ENCODE data around the gene PEG3. TPM values are rescaled to one million over a fixed set of nuclear protein-coding genes. Genes with fewer than 3 reads are reported as not detected.

PEG3 gene
- total and polyA plus RNA-seq, 2 experiments from 2014 or later = not detected

DNA sequence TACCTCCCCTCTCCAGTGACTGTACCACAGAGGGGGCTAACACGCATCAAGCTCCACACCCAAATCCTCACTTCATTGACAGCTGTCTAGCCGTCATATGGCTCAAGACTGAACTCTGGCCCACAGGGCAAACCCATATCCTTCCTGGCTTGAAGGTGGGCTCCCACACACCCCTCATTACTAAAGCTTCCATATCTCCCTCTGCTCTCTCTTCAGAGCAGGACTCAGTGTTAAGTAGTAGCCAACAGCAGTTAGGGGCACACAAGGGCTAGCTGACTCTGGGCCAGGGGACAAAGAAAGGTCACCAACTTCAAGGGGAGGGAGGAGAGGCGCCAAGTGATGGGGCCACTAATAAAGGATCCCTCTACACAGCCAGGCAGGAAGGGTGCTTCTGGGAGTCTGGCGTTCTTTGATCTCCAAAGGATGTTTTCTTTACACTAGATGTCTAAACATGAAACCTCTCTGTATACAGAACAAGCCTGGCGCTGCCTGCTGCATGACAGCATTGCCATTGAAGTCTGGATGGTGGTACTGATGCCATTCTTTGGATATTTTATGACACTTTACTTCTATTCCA lies 8.1 kb downstream of the PEG3 start (continued):
- TF ChIP-seq, protein P1, sequence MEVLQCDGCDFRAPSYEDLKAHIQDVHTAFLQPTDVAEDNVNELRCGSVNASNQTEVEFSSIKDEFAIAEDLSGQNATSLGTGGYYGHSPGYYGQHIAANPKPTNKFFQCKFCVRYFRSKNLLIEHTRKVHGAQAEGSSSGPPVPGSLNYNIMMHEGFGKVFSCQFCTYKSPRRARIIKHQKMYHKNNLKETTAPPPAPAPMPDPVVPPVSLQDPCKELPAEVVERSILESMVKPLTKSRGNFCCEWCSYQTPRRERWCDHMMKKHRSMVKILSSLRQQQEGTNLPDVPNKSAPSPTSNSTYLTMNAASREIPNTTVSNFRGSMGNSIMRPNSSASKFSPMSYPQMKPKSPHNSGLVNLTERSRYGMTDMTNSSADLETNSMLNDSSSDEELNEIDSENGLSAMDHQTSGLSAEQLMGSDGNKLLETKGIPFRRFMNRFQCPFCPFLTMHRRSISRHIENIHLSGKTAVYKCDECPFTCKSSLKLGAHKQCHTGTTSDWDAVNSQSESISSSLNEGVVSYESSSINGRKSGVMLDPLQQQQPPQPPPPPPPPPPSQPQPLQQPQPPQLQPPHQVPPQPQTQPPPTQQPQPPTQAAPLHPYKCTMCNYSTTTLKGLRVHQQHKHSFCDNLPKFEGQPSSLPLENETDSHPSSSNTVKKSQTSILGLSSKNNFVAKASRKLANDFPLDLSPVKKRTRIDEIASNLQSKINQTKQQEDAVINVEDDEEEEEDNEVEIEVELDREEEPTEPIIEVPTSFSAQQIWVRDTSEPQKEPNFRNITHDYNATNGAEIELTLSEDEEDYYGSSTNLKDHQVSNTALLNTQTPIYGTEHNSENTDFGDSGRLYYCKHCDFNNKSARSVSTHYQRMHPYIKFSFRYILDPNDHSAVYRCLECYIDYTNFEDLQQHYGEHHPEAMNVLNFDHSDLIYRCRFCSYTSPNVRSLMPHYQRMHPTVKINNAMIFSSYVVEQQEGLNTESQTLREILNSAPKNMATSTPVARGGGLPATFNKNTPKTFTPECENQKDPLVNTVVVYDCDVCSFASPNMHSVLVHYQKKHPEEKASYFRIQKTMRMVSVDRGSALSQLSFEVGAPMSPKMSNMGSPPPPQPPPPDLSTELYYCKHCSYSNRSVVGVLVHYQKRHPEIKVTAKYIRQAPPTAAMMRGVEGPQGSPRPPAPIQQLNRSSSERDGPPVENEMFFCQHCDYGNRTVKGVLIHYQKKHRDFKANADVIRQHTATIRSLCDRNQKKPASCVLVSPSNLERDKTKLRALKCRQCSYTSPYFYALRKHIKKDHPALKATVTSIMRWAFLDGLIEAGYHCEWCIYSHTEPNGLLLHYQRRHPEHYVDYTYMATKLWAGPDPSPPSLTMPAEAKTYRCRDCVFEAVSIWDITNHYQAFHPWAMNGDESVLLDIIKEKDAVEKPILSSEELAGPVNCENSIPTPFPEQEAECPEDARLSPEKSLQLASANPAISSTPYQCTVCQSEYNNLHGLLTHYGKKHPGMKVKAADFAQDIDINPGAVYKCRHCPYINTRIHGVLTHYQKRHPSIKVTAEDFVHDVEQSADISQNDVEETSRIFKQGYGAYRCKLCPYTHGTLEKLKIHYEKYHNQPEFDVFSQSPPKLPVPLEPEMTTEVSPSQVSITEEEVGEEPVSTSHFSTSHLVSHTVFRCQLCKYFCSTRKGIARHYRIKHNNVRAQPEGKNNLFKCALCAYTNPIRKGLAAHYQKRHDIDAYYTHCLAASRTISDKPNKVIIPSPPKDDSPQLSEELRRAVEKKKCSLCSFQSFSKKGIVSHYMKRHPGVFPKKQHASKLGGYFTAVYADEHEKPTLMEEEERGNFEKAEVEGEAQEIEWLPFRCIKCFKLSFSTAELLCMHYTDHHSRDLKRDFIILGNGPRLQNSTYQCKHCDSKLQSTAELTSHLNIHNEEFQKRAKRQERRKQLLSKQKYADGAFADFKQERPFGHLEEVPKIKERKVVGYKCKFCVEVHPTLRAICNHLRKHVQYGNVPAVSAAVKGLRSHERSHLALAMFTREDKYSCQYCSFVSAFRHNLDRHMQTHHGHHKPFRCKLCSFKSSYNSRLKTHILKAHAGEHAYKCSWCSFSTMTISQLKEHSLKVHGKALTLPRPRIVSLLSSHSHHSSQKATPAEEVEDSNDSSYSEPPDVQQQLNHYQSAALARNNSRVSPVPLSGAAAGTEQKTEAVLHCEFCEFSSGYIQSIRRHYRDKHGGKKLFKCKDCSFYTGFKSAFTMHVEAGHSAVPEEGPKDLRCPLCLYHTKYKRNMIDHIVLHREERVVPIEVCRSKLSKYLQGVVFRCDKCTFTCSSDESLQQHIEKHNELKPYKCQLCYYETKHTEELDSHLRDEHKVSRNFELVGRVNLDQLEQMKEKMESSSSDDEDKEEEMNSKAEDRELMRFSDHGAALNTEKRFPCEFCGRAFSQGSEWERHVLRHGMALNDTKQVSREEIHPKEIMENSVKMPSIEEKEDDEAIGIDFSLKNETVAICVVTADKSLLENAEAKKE (CRISPR knock-in tag; IDR thresholded peaks at IDR 0.05) = no peak
- TF ChIP-seq, protein P2, sequence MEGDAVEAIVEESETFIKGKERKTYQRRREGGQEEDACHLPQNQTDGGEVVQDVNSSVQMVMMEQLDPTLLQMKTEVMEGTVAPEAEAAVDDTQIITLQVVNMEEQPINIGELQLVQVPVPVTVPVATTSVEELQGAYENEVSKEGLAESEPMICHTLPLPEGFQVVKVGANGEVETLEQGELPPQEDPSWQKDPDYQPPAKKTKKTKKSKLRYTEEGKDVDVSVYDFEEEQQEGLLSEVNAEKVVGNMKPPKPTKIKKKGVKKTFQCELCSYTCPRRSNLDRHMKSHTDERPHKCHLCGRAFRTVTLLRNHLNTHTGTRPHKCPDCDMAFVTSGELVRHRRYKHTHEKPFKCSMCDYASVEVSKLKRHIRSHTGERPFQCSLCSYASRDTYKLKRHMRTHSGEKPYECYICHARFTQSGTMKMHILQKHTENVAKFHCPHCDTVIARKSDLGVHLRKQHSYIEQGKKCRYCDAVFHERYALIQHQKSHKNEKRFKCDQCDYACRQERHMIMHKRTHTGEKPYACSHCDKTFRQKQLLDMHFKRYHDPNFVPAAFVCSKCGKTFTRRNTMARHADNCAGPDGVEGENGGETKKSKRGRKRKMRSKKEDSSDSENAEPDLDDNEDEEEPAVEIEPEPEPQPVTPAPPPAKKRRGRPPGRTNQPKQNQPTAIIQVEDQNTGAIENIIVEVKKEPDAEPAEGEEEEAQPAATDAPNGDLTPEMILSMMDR (conservative IDR thresholded peaks at IDR 0.05; ENCODE audit: low read depth in 2 of 2) = no peak
- TF ChIP-seq CREB1 (CRISPR knock-in tag; IDR thresholded peaks at IDR 0.05; ENCODE audit: low read depth) (no peak), NANOG (IDR thresholded peaks at IDR 0.05; ENCODE audit: borderline replicate concordance) (no peak), STAT1 (IDR thresholded peaks at IDR 0.05; ENCODE audit: unreplicated experiment) (no peak)

DNA sequence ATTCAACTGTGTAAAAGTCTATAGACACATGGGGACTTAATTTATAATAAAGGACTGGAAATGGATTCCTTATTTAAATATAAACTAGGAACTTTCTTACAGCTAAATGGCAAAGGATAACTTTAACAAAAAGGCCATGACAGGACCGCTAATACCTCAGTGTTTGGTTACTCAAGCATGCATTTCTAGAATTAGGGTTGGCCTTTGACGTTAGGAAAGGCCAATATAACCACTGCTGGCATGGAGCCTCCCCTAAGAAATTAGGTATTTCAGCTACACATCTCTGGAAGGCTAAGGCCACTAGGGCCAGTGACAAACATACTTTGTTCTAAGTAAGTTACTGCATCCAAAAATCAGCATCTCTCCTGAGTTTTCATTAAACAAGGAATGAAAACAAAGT lies 9.3 kb downstream of the PEG3 start:
- ATAC-seq = no peak
- no peak overlapping the region for H3K27ac ChIP-seq (ENCODE audit: low read depth)
- H3K4me3 Mint-ChIP-seq = no peak overlapping the region
- H3K36me3 Mint-ChIP-seq (ENCODE audit: low read depth) = peaks cover 37% of the 10 kb centered on the region
- no peaks in the 10 kb centered on the region for H3K4me1 Mint-ChIP-seq
- DNase-seq (ENCODE audit: low spot score) = no peak
- H4K20me1 ChIP-seq (replicated peaks; ENCODE audit: insufficient read depth) = no peaks in the 10 kb centered on the region
- H3F3A ChIP-seq (replicated peaks; ENCODE audit: low read depth) = no peaks in the 10 kb centered on the region
- no peak overlapping the region for H3K4me3 ChIP-seq
- no peak overlapping the region for H3K27ac Mint-ChIP-seq
- no peaks in the 10 kb centered on the region for H3K4me1 ChIP-seq (ENCODE audit: insufficient read depth)
- H3K27me3 Mint-ChIP-seq (ENCODE audit: insufficient read depth, low read depth, poor library complexity) = peaks cover 6% of the 10 kb centered on the region
- no peaks in the 10 kb centered on the region for H3K79me2 ChIP-seq (replicated peaks; ENCODE audit: insufficient read depth)
- no peak overlapping the region for H3K4me2 ChIP-seq
- H3K9me2 ChIP-seq (ENCODE audit: insufficient read depth) = no peaks in the 10 kb centered on the region
- H2AFZ ChIP-seq = no peak overlapping the region
- peaks cover 7% of the 10 kb centered on the region; the same call in 1 of the 2 replicates for H3K36me3 ChIP-seq (ENCODE audit: insufficient read depth)
- H3K27me3 ChIP-seq (ENCODE audit: insufficient read depth) = no peaks in the 10 kb centered on the region
- peaks cover 100% of the 10 kb centered on the region for H3K9me3 Mint-ChIP-seq
- TF ChIP-seq ZNF114 (CRISPR knock-in tag; IDR thresholded peaks at IDR 0.05) (no peak), ZNF331 (CRISPR knock-in tag; IDR thresholded peaks at IDR 0.05; ENCODE audit: low read depth) (no peak), EZH2phosphoT487 (IDR thresholded peaks at IDR 0.05; ENCODE audit: unreplicated experiment) (no peak), EZH2 (IDR thresholded peaks at IDR 0.05; ENCODE audit: low read depth, unreplicated experiment) (no peak), STAT1 (IDR thresholded peaks at IDR 0.05; ENCODE audit: unreplicated experiment) (no peak)
